Measurements from ENCODE around the gene DYSF.

DNA sequence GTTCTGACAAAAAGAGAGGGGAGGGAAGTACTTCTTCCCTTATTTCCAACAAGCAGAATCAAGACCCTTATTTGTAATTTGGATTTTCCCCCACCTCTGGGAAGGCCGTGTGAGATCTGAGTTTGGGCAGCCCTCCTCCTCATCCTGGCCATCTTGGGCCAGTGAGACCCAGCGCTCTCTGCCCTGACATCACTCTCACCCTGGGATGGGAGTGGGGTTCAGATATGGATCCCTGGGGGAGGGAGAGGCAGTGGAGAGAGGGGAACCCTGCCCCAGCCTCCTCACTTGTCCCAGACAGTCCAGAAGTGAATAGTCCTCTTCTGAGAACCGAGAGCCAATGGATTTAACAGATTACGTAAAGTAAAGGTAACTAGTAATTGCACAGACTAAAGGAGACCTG is 64.5 kb downstream of the DYSF start:
- TF ChIP-seq NFIC (IDR thresholded peaks at IDR 0.05) (no peak), MAX (IDR thresholded peaks at IDR 0.05) (no peak), TEAD4 (IDR thresholded peaks at IDR 0.05) (no peak), EGR1 (IDR thresholded peaks at IDR 0.05) (no peak), EP300 (IDR thresholded peaks at IDR 0.05; ENCODE audit: borderline replicate concordance) (no peak), RAD21 (IDR thresholded peaks at IDR 0.05; ENCODE audit: low read depth) (no peak), TAF1 (IDR thresholded peaks at IDR 0.05; ENCODE audit: low read depth) (no peak), YY1 (IDR thresholded peaks at IDR 0.05; ENCODE audit: low read depth) (no peak), CREB1 (IDR thresholded peaks at IDR 0.05; ENCODE audit: low read depth) (no peak), CEBPB (IDR thresholded peaks at IDR 0.05) (no peak), TCF12 (IDR thresholded peaks at IDR 0.05; ENCODE audit: low read depth) (no peak), FOXM1 (IDR thresholded peaks at IDR 0.05; ENCODE audit: borderline replicate concordance, low read depth) (no peak)
- TF ChIP-seq, protein P1, sequence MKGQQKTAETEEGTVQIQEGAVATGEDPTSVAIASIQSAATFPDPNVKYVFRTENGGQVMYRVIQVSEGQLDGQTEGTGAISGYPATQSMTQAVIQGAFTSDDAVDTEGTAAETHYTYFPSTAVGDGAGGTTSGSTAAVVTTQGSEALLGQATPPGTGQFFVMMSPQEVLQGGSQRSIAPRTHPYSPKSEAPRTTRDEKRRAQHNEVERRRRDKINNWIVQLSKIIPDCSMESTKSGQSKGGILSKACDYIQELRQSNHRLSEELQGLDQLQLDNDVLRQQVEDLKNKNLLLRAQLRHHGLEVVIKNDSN (IDR thresholded peaks at IDR 0.05) = no peak
- TF ChIP-seq, protein P2, sequence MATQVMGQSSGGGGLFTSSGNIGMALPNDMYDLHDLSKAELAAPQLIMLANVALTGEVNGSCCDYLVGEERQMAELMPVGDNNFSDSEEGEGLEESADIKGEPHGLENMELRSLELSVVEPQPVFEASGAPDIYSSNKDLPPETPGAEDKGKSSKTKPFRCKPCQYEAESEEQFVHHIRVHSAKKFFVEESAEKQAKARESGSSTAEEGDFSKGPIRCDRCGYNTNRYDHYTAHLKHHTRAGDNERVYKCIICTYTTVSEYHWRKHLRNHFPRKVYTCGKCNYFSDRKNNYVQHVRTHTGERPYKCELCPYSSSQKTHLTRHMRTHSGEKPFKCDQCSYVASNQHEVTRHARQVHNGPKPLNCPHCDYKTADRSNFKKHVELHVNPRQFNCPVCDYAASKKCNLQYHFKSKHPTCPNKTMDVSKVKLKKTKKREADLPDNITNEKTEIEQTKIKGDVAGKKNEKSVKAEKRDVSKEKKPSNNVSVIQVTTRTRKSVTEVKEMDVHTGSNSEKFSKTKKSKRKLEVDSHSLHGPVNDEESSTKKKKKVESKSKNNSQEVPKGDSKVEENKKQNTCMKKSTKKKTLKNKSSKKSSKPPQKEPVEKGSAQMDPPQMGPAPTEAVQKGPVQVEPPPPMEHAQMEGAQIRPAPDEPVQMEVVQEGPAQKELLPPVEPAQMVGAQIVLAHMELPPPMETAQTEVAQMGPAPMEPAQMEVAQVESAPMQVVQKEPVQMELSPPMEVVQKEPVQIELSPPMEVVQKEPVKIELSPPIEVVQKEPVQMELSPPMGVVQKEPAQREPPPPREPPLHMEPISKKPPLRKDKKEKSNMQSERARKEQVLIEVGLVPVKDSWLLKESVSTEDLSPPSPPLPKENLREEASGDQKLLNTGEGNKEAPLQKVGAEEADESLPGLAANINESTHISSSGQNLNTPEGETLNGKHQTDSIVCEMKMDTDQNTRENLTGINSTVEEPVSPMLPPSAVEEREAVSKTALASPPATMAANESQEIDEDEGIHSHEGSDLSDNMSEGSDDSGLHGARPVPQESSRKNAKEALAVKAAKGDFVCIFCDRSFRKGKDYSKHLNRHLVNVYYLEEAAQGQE (IDR thresholded peaks at IDR 0.05; ENCODE audit: low read depth) = no peak
